NCI-H2081 treated with DMSO at 0.1 percent for 48 hours (cell line): Measurements from ENCODE around the gene OGFOD2.

Source experiments
- DNase-seq: peaks from one replicate; lab custom pipeline; 2025; lab: John Stamatoyannopoulos, UW

The OGFOD2 gene

DNA sequence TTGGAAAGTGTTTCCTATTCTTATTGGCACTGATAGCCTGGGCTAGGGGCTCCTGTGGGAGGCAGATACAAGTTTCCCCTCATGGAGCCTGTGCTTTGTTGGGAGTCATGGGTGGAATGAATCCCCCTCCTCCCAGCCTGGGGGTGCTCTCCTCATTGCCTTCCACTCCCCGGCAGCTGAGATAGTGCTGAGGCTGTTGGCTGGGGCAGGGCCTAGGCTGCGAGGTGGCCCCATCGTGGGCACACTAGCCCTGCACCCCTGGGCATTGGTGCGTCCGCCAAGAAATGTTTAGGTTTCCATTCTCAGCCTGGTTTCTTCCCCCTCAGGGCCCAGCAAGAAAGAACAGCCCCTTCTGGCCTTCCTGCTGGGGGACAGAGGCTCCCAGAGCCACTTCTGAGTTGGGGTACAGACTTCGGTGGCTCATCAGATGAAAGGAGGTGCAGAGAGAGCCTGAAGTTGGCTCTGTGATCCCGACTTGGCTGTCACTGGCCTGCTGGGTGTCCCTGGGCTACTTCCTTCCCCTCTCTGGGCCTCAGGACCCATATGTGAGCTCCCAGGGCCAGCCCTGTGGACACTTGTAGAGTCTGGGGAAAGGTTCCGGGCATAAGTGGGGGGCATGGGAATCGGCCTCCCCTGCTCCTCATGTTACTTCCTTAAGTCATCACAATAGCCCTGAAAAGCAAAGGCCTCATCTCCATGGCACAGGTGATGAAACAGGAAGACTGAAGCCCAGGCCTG is 2.8 kb downstream of the OGFOD2 start:
- no peak for DNase-seq

DNA sequence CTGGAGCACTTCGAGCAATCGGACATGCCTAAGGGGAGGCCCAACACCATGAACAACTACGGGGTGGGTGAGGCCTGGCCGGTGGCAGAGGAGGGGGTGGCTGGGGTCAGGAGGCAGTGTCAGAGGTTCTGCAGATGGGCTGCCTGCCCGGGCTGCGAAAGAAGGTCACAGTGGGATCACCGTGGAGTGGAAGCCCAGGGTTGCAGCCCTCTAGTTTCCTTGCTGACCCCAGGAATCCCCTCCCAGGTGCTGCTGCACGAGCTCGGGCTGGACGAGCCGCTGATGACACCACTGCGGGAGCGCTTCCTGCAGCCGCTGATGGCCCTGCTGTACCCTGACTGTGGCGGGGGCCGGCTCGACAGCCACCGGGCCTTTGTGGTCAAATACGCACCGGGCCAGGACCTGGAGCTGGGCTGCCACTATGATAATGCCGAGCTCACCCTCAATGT is 3.5 kb downstream of the OGFOD2 start:
- DNase-seq, result no peak

- no peak for DNase-seq
Observed at GRCh38 chr12:122979001-122979907, 4.2 kb downstream of the OGFOD2 start.

GRCh38 chr12:122979908-122980182 is 4.8 kb downstream of the OGFOD2 start:
- DNase-seq, result no peak

DNA sequence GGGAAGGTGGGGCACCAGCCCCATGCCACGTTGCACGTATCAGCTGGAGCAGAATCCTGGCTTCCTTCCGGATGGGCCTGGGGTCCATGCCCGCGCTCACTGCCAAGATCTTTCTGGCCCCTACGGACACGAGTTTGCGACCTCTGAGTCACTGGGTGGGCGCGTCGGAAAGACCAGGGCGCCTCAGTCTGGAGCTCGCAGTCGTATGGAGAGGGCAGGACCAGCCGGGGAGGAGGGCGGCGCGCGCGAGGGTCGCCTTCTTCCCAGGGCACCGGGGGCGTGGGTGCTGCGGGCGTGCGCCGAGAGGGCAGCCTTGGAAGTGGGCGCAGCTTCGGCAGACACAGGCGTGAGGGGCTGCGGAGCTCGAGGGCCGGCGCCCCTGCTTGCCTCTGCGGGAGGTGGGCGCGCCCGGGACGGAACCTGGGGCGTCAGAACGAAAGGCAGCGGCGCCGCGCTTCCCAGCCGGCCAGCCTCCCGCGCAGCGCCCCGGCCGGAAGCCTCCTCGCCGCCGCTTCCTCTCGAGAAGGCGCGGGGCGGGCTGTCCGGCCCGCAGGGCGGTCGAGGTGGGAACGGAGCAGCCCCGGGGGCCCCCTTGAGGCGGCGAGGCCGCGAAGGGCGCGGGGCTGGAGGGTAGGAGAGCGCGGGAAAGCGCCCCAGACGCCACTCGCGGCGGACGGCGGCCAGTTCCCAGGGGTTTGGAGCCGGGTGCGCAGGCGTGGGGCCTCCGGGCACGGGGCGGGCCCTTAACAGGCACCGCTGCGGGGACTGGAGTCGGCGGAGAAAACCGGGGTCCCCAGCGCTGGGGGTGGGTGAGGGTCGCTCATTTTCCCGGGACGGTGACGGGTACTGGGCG is 5.4 kb downstream of the OGFOD2 start, which contains the start of gene ARL6IP4:
Gene ARL6IP4 (plus strand): TSS at position 499 of the 853 bp plus-strand sequence. CDS start 459 bp downstream, outside the sequence.
- DNase-seq, result no peak

- no peak for DNase-seq
Observed at GRCh38 chr12:122981036-122981471, 6.0 kb downstream of the OGFOD2 start.

- DNase-seq, result no peak
Observed at GRCh38 chr12:122981587-122982476, 6.8 kb downstream of the OGFOD2 start.

GRCh38 chr12:122982477-122982815 is 7.4 kb downstream of the OGFOD2 start:
- no peak for DNase-seq

- no peak for DNase-seq
Observed at GRCh38 chr12:122982963-122983788, 8.1 kb downstream of the OGFOD2 start.

- DNase-seq, result no peak
Observed at GRCh38 chr12:122983789-122984515, 8.9 kb downstream of the OGFOD2 start.

DNA sequence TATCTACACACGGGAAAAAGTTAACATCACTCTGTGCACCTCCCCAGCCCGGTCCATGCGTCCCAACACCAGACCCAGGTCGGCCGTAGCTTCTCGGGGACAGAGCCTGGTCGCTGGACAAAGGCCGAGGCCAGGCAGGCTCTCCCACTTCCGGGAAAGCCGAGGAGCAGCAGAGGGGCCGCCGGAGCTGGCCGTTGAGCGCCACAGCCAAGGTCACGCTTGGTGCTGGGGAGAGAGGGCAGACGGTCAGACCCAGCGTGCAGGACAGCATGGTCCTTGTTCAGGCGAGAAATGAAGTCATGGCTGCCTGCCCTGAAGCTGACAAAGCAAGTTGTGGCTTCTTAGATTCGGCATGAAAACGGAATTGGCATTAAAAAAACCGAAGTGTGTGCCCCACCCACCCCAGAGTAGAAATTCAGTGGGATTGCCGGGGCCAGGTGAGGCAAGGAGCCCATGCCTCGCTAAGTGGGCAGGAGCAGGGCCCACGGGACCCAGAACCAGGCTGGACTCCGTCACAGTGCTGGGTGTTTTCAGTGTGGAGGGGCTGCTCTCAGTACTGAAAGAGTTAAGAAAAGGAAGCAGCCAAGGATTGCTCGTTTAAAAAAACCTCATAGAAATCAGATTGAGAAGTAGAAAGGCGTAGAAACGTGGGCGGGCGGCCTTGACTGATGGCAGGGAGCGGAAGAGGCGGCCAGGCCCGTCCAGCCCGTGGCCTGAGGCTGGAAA is 9.7 kb downstream of the OGFOD2 start:
- no peak for DNase-seq

- no peak for DNase-seq
Observed at GRCh38 chr12:122985338-122986257, 10.6 kb downstream of the OGFOD2 start.

DNA sequence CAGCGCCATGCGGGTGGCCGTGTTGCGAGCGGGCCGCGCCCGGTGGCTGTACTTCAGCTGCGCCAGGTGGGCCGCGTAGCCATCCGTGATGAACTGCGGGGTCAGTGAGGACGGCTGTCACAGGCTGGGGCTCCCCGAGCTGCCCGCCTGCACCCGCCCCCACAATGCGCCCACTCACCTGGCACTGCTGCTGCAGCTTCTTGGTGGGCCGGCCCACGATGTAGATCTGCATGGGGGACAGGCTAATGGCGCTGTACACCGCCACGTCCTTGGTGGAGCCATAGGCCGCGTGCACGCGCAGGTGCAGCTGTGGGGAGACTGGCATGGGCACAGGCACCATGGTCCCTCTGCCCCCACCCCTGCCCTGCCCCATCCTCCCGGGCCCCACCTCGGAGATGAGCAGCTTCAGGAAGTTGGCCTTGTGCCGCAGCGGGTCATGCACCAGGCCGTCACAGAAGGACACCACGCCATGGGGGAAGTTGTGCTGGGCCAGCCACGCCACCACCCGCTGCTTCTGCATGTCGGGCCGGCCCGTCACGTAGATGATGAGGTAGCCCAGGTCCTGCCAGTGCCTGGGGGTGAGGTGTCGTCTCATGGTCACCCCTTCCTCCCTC is 11.3 kb downstream of the OGFOD2 start:
- no peak for DNase-seq

GRCh38 chr12:122987086-122987951 is 12.3 kb downstream of the OGFOD2 start:
- no peak for DNase-seq

- no peak for DNase-seq
Observed at GRCh38 chr12:122988036-122988435, 13.0 kb downstream of the OGFOD2 start.

DNA sequence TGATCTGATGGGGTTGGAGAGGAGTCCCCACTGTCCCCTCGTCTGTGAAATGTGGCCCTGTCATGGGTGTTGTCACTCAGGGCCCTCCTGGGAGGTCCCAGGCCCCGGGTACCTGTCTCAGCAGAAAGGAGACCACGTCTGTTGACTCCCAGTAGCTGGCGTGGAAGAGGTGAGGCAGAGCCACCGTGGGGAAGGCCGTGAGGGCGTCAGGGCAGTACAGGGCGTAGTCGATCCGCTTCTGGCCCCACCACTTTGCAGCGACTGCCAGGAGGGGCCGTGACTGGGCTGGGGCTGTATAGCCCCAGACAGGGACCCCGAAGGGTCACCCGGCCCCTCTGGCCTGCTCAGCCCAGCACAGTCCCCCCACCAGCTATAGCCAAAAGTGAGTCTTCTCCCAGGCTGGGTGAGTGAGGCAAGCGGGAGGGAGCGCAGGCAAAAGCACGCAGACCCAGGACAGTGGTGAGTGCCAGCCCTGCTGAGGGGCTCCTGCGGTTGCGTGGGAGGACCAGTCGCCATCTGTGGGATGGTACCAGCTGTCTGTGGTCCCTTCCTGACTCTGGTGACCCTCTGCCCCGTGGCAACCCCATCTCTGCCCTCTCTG is 13.7 kb downstream of the OGFOD2 start:
- DNase-seq, result no peak
